Measurements from ENCODE around the gene KCNH2. TPM values are rescaled to one million over a fixed set of nuclear protein-coding genes. Genes with fewer than 3 reads are reported as not detected.

Gene KCNH2
- total RNA-seq, 4 donors from 2014 or later = 0.22 TPM; not detected in 3

DNA sequence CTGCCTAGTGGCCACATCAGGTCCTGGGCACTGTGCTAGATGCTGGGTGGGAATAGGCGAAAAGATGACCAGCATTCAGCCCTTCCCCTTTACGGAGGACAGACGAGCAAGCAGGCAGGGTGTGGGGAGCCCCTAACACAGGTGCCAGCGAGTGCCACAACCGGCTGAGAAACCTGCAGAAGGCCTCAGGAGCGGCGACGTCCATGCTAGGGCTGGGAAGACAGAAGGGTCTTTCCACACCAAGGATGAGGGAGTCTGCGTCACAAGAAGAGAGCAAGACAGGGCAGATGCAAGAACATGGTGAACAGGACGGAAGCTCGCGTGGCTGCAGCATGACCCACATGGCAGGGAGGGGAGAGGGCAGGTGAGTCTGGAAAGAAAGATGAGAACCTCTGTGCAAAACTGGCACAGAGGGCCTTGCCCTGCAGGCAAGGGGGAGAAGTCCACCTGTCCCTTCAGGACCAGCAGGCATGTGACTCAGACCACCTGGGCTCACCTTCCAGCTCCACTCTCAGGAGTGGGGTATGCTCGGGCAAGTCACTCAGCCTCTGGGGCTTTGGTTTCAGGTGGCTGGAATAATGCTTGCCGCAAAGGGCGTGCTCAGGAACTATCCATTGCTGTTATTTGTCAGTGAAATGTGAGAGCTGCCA, 36.6 kb downstream of the KCNH2 start:
- TF ChIP-seq, protein P1, sequence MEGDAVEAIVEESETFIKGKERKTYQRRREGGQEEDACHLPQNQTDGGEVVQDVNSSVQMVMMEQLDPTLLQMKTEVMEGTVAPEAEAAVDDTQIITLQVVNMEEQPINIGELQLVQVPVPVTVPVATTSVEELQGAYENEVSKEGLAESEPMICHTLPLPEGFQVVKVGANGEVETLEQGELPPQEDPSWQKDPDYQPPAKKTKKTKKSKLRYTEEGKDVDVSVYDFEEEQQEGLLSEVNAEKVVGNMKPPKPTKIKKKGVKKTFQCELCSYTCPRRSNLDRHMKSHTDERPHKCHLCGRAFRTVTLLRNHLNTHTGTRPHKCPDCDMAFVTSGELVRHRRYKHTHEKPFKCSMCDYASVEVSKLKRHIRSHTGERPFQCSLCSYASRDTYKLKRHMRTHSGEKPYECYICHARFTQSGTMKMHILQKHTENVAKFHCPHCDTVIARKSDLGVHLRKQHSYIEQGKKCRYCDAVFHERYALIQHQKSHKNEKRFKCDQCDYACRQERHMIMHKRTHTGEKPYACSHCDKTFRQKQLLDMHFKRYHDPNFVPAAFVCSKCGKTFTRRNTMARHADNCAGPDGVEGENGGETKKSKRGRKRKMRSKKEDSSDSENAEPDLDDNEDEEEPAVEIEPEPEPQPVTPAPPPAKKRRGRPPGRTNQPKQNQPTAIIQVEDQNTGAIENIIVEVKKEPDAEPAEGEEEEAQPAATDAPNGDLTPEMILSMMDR (IDR thresholded peaks at IDR 0.05; ENCODE audit: low read depth) = no peak

DNA sequence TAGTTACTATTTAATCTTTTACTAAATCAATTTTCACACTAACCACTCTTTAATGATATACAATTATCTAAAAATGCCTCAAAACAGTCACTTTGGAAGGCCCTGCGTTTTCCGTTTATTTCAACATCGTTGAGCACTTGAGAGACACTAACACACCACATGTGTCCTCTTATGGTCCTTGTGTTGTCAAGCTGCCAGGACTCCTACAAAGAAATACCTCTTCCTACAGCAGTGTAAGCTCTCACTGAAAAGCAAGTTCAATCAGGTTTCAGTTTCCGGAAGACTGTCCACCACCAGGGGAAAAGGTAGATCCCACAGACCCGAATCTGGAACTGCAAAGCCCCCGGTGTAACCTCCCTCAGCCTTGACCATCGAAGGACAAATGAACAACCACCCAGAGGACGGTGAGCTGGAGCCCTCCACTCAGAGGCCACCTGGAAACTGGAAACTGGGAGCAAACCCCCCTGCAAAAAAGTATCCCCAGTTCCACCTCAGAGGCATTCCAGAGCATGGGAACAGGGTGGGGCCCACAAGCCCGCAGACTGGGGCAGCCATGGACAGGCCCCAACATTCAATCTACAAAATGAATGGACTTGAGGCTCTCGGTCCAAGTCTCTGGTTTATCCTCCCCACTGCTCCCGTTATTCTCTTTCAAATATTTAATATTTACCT, 37.6 kb downstream of the KCNH2 start:
- TF ChIP-seq, protein P1 (IDR thresholded peaks at IDR 0.05; ENCODE audit: low read depth) = no peak

DNA sequence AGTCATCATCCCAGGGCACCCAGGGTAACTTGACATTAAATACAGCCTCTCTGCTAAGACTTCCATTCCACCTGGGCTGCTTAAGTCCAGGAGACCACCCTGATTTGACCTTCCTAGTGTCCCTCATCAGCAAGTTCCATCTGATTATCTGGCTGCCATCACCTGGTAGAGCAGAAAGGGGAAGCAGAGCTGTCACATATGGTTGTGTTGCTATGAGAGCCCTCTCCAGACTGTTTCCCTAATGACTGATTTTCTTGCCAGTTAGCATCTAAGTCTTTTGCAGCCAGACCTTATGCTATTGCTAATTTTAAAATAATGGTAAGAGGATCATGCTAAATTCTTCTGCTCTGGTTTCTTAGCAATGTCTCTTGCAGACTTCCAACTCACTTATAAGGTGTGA, 38.7 kb downstream of the KCNH2 start:
- TF ChIP-seq, protein P1 (IDR thresholded peaks at IDR 0.05; ENCODE audit: low read depth) = no peak

DNA sequence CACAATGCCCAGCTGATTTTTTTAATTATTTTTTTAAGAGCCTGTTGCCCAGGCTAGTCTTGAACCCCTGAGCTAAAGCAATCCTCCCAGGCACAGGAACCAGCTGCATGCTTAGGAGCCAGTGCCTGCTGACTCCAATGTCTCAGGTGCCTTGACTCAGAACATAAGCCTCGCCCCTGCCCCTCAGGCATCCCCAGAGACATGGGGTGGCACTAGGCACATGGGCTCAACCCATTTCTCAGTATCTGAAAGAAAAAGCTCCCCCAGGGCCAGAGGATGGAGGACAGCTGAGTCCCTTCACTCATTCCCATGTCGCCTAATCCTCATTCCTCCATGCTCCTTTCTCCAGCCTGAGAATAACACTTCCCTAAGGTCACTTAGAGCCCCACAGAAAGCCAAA, 39.1 kb downstream of the KCNH2 start:
- TF ChIP-seq, protein P1 (IDR thresholded peaks at IDR 0.05; ENCODE audit: low read depth) = no peak

DNA sequence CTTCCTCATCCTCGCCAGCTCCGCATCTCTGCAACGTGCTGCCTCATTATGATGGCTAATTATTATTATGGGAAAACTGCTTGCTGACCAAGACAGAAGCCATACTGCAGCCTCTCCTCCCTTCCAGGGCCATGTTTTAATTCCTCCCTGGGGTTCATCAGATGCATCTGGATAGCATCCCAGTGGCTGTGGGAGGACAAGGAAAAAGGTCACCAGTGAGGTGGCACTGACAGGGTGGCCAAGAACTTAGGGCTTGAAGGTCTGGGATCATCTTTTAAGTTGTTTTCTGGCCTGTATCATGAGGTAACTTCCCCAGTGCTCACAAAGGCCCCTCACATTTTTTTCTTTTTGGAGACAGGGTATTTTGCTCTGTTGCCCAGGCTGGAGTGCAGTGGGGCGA, 39.6 kb downstream of the KCNH2 start:
- TF ChIP-seq, protein P1 (IDR thresholded peaks at IDR 0.05; ENCODE audit: low read depth) = no peak

DNA sequence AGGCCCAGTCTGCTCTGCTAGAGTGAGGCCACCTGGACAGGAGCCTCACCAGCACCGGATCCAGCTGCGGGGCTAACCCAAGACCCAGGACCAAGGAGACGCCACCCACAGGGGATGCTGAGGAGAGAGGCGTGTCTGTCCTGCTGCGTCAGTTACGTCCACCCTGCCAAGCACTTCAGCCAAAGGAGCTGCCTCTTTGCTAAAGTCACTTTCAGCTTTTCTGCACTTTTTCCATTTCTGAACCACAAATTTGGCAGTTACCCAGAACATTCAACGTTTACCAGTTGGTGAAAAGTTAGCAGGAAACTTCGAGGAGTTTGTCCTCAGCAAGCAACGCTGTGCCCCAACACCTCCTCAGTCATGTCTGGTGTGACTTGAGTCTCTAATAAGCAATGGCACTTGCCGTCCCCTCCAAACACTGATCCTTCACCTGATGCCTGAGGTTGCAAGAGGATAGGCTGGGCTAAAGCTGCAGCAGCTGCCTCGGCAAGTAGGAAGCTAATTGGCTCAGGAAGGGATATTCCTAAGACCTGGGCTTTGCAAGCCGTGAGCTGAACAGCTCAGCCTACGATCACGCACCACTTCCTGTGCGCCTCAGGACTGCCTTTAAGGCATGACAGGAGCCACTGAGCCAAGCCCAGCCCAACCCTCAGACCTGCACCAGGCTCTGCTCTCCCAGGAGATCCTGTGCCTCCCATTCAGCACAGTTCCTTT, 40.1 kb downstream of the KCNH2 start:
- TF ChIP-seq, protein P1 (IDR thresholded peaks at IDR 0.05; ENCODE audit: low read depth) = no peak

DNA sequence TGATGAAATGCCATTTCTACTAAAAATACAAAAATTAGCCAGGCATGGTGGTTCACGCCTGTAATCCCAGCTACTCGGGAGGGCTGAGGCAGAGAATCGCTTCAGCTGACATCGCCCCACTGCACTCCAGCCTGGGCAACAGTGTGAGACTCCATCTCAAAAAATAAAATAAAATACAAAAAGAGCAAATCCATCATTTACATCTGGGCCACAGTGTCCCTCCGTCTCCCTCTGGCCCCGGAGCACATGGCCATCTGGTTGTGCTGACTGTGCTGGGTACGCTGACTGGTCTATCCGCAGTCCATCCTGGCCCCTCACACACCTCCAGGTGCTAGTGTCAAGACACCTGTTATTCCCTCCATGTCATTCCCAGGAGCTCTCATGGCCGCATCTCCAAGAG, 42.1 kb downstream of the KCNH2 start:
- TF ChIP-seq, protein P1 (IDR thresholded peaks at IDR 0.05; ENCODE audit: low read depth) = no peak

Data from subcutaneous adipose tissue (tissue), 4 donors.